Body of pancreas (tissue), 4 donors: ENCODE data around the gene ACTR3. TPM values are rescaled to one million over a fixed set of nuclear protein-coding genes. Genes with fewer than 3 reads are reported as not detected.

Source experiments
- ATAC-seq: fragments of 150-250 bp; one replicate; pipeline ENCODE4 v1.9.1; 2016
- DNase-seq, 4 donors: peaks; one replicate each; pipeline ENCODE4 v3.0.0-alpha.2; 2019
- H3K27ac ChIP-seq, 4 donors: fragments of 200-600 bp; sonication (generic); 1 replicate in 3 of 4; 2 replicates in 1 of 4; pipeline versions ENCODE4 v1.5.1 to v1.6.1; 2016 to 2019; ENCODE audit warnings: mild to moderate bottlenecking in 1 of 4, mixed read lengths in 1 of 4, moderate library complexity in 1 of 4
- H3K27me3 ChIP-seq, 2 donors: fragments of 200-600 bp; sonication (generic); one replicate each; pipeline ENCODE4 v1.6.0; 2016; ENCODE audit warnings: mild to moderate bottlenecking in 1 of 2
- H3K36me3 ChIP-seq, 2 donors: fragments of 200-600 bp; sonication (generic); replicated peaks in 1 of 2; 2 replicates each; pipeline ENCODE4 v1.5.1; 2016; ENCODE audit warnings: low read depth in 2 of 2; ENCODE audit not compliant: insufficient read depth in 1 of 2
- H3K4me1 ChIP-seq: fragments of 200-600 bp; sonication (generic); one replicate; pipeline ENCODE4 v1.6.0; 2016
- H3K4me3 ChIP-seq, 2 donors: fragments of 200-600 bp; sonication (generic); 1 replicate in 1 of 2; 2 replicates in 1 of 2; pipeline ENCODE4 v1.5.1; 2016 to 2019
- H3K9me3 ChIP-seq, 3 donors: fragments of 200-600 bp; sonication (generic); 1 replicate in 2 of 3; 2 replicates in 1 of 3; pipeline ENCODE4 v1.5.1; 2016
- CTCF ChIP-seq, 7 experiments: fragments of 450-650 bp in 4 of 7; fragments of 200-600 bp in 3 of 7; sonication (generic) in 3 of 7; IDR thresholded peaks; one replicate each; pipeline ENCODE4 v1.5.1; 2016 to 2019; ENCODE audit warnings: antibody characterized with exemption in 7 of 7
- POLR2A ChIP-seq, 3 donors: fragments of 450-650 bp; IDR thresholded peaks; one replicate each; pipeline ENCODE4 v1.6.1; 2016; ENCODE audit warnings: antibody characterized with exemption in 3 of 3, mild to moderate bottlenecking in 2 of 3
- WGBS, 2 donors: methylation state at CpG; one replicate each; pipeline ENCODE4 v1.1.5; 2017; 5-methylcytosine and 5-hydroxymethylcytosine counted together
- intact Hi-C: fragments of 100-400 bp; cut with DNase I; formaldehyde crosslinking; loops from one replicate; pipeline ENCODE4 v1.15.1; 2023
- total RNA-seq, 2 donors: library from RNA; depleted of rRNA; stranded (reverse); fragments of >200 nt; gene quantifications; one replicate each; pipeline ENCODE4 v1.1.0, GENCODE V29; 2016

The ACTR3 gene
- total RNA-seq, 2 donors from 2014 or later, result 35.9 to 43.8 TPM

GRCh38 chr2:113901943-113902342 is 12.1 kb downstream of the ACTR3 start:
- no peak for TF ChIP-seq CTCF (IDR thresholded peaks at IDR 0.05)
- TF ChIP-seq POLR2A (IDR thresholded peaks at IDR 0.05), result no peak
- no peaks in the 10 kb centered on the region for H3K27me3 ChIP-seq
- H3K36me3 ChIP-seq, result no peaks in the 10 kb centered on the region
- H3K4me1 ChIP-seq, result peaks cover 36% of the 10 kb centered on the region
- H3K4me3 ChIP-seq, result no peak overlapping the region
- DNase-seq, result no peak
- no peaks in the 10 kb centered on the region for H3K9me3 ChIP-seq
- intact Hi-C loops, result no loop called here
- no peak overlapping the region for H3K27ac ChIP-seq
- 41 to 66% methylated on average over 2 of the region's 2 CpGs for WGBS, 2 donors
- no peak for ATAC-seq

DNA sequence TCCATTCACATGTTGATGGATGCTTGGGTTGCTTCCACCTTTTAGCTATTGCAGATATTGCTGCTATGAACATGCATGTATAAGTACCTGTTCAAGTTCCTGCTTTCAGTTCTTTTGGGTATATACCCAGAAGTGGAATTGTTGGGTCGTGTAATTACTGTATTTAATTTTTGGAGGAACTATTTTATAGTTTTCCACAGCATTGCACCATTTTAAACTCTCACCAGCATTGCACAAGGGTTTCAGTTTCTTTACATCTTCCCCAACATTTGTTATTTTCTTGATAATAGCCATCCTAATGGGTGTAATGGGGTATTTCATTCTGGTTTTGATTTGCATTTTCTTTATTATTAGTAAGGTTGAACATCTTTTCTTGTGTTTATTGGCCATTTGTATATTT is 16.0 kb downstream of the ACTR3 start:
- H3K27ac ChIP-seq, result no peak overlapping the region
- no peak for DNase-seq
- 78 to 80% methylated on average over 1 of the region's 1 CpG for WGBS, 2 donors
- H3K27me3 ChIP-seq, result no peaks in the 10 kb centered on the region
- H3K36me3 ChIP-seq, result no peaks in the 10 kb centered on the region
- ATAC-seq, result no peak
- peaks cover 14% of the 10 kb centered on the region for H3K4me1 ChIP-seq
- H3K4me3 ChIP-seq, result no peak overlapping the region
- TF ChIP-seq CTCF (IDR thresholded peaks at IDR 0.05) (no peak), POLR2A (IDR thresholded peaks at IDR 0.05) (no peak)
- intact Hi-C loops, result no loop called here
- H3K9me3 ChIP-seq, result no peaks in the 10 kb centered on the region

DNA sequence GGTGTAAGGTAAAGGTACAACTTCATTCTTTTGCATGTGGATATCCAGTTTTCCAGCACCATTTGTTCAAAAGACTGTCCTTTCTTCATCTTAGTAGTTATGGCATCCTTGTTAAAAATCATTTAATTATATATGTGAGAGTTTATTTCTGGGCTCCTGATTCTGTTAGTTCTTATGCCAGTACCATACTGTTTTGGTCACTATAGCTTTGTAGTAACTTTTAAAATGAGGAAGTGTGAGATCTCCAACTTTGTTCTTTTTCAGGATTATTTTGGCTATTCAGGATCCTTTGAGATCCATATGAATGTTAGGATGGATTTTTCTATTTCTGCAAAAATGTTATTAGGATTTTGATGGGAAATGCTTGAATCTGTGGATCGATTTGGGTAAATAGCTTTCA is 16.8 kb downstream of the ACTR3 start:
- no peaks in the 10 kb centered on the region for H3K9me3 ChIP-seq
- WGBS, 2 donors, result 92 to 97% methylated on average over 1 of the region's 1 CpG
- H3K36me3 ChIP-seq, result no peaks in the 10 kb centered on the region
- H3K4me3 ChIP-seq, result no peak overlapping the region
- intact Hi-C loops, result no loop called here
- no peak for TF ChIP-seq CTCF (IDR thresholded peaks at IDR 0.05)
- no peaks in the 10 kb centered on the region for H3K27me3 ChIP-seq
- H3K27ac ChIP-seq, result no peak overlapping the region
- DNase-seq, result no peak
- no peak for ATAC-seq
- peaks cover 13% of the 10 kb centered on the region for H3K4me1 ChIP-seq

DNA sequence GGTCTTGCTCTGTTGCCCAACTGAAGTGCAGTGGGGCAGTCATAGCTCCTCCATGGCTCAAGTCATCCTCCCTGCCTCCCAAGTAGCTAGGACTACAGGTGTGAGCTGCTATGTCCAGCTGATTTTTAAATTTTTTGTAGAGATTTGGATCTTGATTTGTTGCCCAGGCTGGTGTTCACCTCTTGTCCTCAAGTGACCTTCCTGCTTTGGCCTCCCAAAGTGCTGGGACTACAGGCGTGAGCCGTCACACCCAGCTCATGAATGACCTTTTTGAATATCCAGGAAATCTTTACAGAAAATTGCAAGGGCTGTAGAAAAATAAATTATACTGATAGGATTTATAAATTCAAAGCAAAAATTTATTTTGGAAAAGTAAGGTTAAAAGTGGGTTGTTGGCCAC is 17.4 kb downstream of the ACTR3 start:
- Histone ChIP-seq H3K27me3 (no peaks in the 10 kb centered on the region), H3K9me3 (no peaks in the 10 kb centered on the region), H3K4me3 (no peak overlapping the region), H3K4me1 (peaks cover 13% of the 10 kb centered on the region), H3K27ac (no peak overlapping the region), H3K36me3 (no peaks in the 10 kb centered on the region)
- TF ChIP-seq POLR2A (IDR thresholded peaks at IDR 0.05), result no peak
- no peak for TF ChIP-seq CTCF (IDR thresholded peaks at IDR 0.05)
- no peak for DNase-seq
- intact Hi-C loops, result no loop called here
- 82 to 83% methylated on average over 2 of the region's 2 CpGs for WGBS, 2 donors
- ATAC-seq, result no peak

- H3K27me3 ChIP-seq, result no peaks in the 10 kb centered on the region
- DNase-seq (no peak), ATAC-seq (no peak)
- WGBS, 2 donors, result 89 to 94% methylated on average over 5 of the region's 5 CpGs
- no peak overlapping the region for H3K4me3 ChIP-seq
- TF ChIP-seq POLR2A (IDR thresholded peaks at IDR 0.05) (no peak), CTCF (IDR thresholded peaks at IDR 0.05) (no peak)
- intact Hi-C loops, result no loop called here
- peaks cover 0 to 2% of the 10 kb centered on the region in 2 donors for H3K36me3 ChIP-seq
- no peak overlapping the region for H3K27ac ChIP-seq
- H3K9me3 ChIP-seq, result no peaks in the 10 kb centered on the region
- H3K4me1 ChIP-seq, result peaks cover 13% of the 10 kb centered on the region
Observed at GRCh38 chr2:113910110-113910717, 20.3 kb downstream of the ACTR3 start.
